HG03442 (cell line): ENCODE data around the gene FADS6.
"Not testable (repeated sequence)": the region's sequence is repeated elsewhere in the genome, so short reads cannot be mapped to it uniquely, and the experiment has no call there.

ENCODE experiments used
- ATAC-seq: cut with Tn5 transposase; IDR thresholded peaks from one replicate; pipeline ENCODE4 v1.9.1; 2021; ENCODE audit warnings: mild to moderate bottlenecking, moderate library complexity; ENCODE audit not compliant: unreplicated experiment

FADS6 gene

GRCh38 chr17:74921026-74921681 lies 27.7 kb upstream of the FADS6 start:
- ATAC-seq, result no peak

- ATAC-seq, result no peak
Measured at GRCh38 chr17:74920642-74921025, 27.2 kb upstream of the FADS6 start.

GRCh38 chr17:74920306-74920620 lies 26.8 kb upstream of the FADS6 start:
- ATAC-seq, result no peak

GRCh38 chr17:74919440-74920305 lies 26.2 kb upstream of the FADS6 start:
- ATAC-seq, result no peak

GRCh38 chr17:74918906-74919305 lies 25.5 kb upstream of the FADS6 start:
- ATAC-seq, result no peak

GRCh38 chr17:74917430-74917829 lies 24.0 kb upstream of the FADS6 start:
- no peak for ATAC-seq

GRCh38 chr17:74916851-74917199 lies 23.4 kb upstream of the FADS6 start:
- ATAC-seq, result no peak

- no peak for ATAC-seq
Measured at GRCh38 chr17:74916136-74916850, 22.9 kb upstream of the FADS6 start.

- not testable (repeated sequence) for ATAC-seq
Measured at GRCh38 chr17:74911423-74911822, 18.0 kb upstream of the FADS6 start.

- not testable (repeated sequence) for ATAC-seq
Measured at GRCh38 chr17:74909097-74909496, 15.7 kb upstream of the FADS6 start.

GRCh38 chr17:74907012-74907411 lies 13.6 kb upstream of the FADS6 start:
- no peak for ATAC-seq

GRCh38 chr17:74906214-74906793 lies 12.9 kb upstream of the FADS6 start:
- not testable (repeated sequence) for ATAC-seq

- ATAC-seq, result no peak
Measured at GRCh38 chr17:74904687-74905409, 11.4 kb upstream of the FADS6 start.

GRCh38 chr17:74903671-74904070 lies 10.2 kb upstream of the FADS6 start:
- ATAC-seq, result no peak

- no peak for ATAC-seq
Measured at GRCh38 chr17:74903034-74903433, 9.6 kb upstream of the FADS6 start.

- ATAC-seq, result no peak
Measured at GRCh38 chr17:74901353-74902135, 8.1 kb upstream of the FADS6 start.

GRCh38 chr17:74900208-74900607 lies 6.8 kb upstream of the FADS6 start:
- no peak for ATAC-seq

GRCh38 chr17:74898376-74898946 lies 5.0 kb upstream of the FADS6 start:
- no peak for ATAC-seq

- ATAC-seq, result no peak
Measured at GRCh38 chr17:74893936-74894671, 671 bp upstream of the FADS6 start.
